GM12878 (cell line): Measurements from ENCODE around the gene GNG12. TPM values are rescaled to one million over a fixed set of nuclear protein-coding genes. Genes with fewer than 3 reads are reported as not detected.

Experiments
- EED ChIP-seq: sonication (generic); IDR thresholded peaks from 2 replicates; pipeline ENCODE4 v1.6.1; 2016; ENCODE audit warnings: antibody characterized with exemption, low read depth
- MTA3 ChIP-seq: IDR thresholded peaks from 2 replicates; pipeline ENCODE4 v1.6.1; 2012; ENCODE audit warnings: low read length, inconsistent platforms, borderline replicate concordance
- NFXL1 ChIP-seq: fragments of 450-650 bp; IDR thresholded peaks from 2 replicates; pipeline ENCODE4 v1.6.1; 2017; ENCODE audit warnings: antibody characterized with exemption, mild to moderate bottlenecking, borderline replicate concordance
- USF1 ChIP-seq: IDR thresholded peaks from 2 replicates; pipeline ENCODE4 v1.6.1; 2011; ENCODE audit warnings: borderline replicate concordance, low read depth, mild to moderate bottlenecking, moderate library complexity, mixed read lengths, low read length; ENCODE audit not compliant: insufficient read depth; ENCODE audit errors: extremely low read length
- polyA plus RNA-seq, 11 experiments: library from polyadenylated mRNA; depleted of rRNA in 4 of 11; unstranded in 6 of 11; stranded (reverse) in 5 of 11; fragments of >200 nt; fragmentation: Nextera tagmentation in 4 of 11; fragmentation: Illumina TruSeq in 1 of 11; extraction: Ambion mirVana in 4 of 11; extraction: Trizol in 1 of 11; gene quantifications; 1 replicate in 1 of 11; 2 replicates in 10 of 11; pipeline versions ENCODE4 v1.2.1 to v1.2.3, GENCODE V29; 2011 to 2016; ENCODE audit warnings: inconsistent platforms in 2 of 11, missing spikeins in 2 of 11, low read depth in 1 of 11
- total RNA-seq, 4 experiments: library from RNA; depleted of rRNA in 3 of 4; stranded (reverse); fragments of >200 nt in 3 of 4; fragmentation: Illumina TruSeq in 1 of 4; extraction: Trizol in 1 of 4; gene quantifications; 2 replicates each; pipeline versions ENCODE4 v1.2.1 to v1.2.3, GENCODE V29; 2013 to 2021
- TF ChIP-seq, protein P1 (sequence below): fragments of 150-350 bp; IDR thresholded peaks from 2 replicates; pipeline ENCODE4 v1.6.1; 2016; ENCODE audit warnings: low read depth, low read length
- TF ChIP-seq, protein P2 (sequence below): fragments of 450-650 bp; formaldehyde crosslinking; IDR thresholded peaks from 2 replicates; pipeline ENCODE4 v1.5.0; 2022; ENCODE audit warnings: mild to moderate bottlenecking, missing genetic modification characterization

Gene GNG12
- total and polyA plus RNA-seq, 10 of the 15 experiments (the other 5 are each of a cell fraction or from before 2014, with no cell fraction given) = 0.22 to 32.8 (median 0.35) TPM

DNA sequence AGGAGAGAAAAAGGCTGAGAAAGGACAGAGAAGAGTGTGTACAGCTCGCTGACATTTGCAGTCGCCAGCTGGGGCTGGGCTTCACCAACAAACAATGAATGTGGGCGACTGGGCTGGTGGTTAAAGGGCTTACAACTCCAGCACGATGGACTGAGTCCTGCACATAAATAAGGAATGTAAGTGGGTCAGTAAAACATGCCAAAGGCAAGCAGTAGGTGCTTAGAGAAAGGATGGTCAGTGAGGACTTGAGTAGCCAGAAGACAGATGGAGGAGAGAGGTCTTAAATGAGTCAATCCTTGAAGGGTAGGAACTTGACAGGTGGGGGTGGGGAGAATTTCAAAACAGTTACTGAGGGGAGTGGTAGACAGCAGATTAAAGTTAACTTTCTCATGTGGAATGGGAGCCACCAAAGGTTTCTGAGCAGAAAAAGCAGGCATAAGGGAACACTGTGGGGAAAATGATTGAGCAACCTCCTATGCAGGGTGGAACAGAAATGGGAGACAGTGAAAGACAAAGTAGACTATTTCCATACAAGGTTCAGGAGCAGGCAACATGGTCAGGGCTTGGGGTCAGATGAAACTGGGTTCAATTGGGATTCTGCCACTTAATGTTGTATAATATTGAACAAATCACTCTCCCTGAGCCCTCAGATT lies 110.8 kb downstream of the GNG12 start (continued):
- TF ChIP-seq, protein P1, sequence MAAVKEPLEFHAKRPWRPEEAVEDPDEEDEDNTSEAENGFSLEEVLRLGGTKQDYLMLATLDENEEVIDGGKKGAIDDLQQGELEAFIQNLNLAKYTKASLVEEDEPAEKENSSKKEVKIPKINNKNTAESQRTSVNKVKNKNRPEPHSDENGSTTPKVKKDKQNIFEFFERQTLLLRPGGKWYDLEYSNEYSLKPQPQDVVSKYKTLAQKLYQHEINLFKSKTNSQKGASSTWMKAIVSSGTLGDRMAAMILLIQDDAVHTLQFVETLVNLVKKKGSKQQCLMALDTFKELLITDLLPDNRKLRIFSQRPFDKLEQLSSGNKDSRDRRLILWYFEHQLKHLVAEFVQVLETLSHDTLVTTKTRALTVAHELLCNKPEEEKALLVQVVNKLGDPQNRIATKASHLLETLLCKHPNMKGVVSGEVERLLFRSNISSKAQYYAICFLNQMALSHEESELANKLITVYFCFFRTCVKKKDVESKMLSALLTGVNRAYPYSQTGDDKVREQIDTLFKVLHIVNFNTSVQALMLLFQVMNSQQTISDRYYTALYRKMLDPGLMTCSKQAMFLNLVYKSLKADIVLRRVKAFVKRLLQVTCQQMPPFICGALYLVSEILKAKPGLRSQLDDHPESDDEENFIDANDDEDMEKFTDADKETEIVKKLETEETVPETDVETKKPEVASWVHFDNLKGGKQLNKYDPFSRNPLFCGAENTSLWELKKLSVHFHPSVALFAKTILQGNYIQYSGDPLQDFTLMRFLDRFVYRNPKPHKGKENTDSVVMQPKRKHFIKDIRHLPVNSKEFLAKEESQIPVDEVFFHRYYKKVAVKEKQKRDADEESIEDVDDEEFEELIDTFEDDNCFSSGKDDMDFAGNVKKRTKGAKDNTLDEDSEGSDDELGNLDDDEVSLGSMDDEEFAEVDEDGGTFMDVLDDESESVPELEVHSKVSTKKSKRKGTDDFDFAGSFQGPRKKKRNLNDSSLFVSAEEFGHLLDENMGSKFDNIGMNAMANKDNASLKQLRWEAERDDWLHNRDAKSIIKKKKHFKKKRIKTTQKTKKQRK = no peak
- TF ChIP-seq NFXL1 (no peak), EED (no peak), USF1 (no peak), MTA3 (no peak)
- TF ChIP-seq, protein P2, sequence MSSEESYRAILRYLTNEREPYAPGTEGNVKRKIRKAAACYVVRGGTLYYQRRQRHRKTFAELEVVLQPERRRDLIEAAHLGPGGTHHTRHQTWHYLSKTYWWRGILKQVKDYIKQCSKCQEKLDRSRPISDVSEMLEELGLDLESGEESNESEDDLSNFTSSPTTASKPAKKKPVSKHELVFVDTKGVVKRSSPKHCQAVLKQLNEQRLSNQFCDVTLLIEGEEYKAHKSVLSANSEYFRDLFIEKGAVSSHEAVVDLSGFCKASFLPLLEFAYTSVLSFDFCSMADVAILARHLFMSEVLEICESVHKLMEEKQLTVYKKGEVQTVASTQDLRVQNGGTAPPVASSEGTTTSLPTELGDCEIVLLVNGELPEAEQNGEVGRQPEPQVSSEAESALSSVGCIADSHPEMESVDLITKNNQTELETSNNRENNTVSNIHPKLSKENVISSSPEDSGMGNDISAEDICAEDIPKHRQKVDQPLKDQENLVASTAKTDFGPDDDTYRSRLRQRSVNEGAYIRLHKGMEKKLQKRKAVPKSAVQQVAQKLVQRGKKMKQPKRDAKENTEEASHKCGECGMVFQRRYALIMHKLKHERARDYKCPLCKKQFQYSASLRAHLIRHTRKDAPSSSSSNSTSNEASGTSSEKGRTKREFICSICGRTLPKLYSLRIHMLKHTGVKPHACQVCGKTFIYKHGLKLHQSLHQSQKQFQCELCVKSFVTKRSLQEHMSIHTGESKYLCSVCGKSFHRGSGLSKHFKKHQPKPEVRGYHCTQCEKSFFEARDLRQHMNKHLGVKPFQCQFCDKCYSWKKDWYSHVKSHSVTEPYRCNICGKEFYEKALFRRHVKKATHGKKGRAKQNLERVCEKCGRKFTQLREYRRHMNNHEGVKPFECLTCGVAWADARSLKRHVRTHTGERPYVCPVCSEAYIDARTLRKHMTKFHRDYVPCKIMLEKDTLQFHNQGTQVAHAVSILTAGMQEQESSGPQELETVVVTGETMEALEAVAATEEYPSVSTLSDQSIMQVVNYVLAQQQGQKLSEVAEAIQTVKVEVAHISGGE = no peak
